Muscle layer of colon (tissue), 2 donors: ENCODE results near the gene PTGR3.

Source experiments
- H3K27ac ChIP-seq: one replicate; pipeline ENCODE4 v1.7.0; 2013; ENCODE audit warnings: low read depth, mild to moderate bottlenecking, low read length, moderate library complexity
- H3K27me3 ChIP-seq, 2 donors: one replicate each; pipeline ENCODE4 v1.7.0; 2013; ENCODE audit warnings: low read length in 2 of 2, mild to moderate bottlenecking in 2 of 2; ENCODE audit not compliant: insufficient read depth in 2 of 2, control insufficient read depth in 1 of 2
- H3K36me3 ChIP-seq: one replicate; pipeline ENCODE4 v1.7.0; 2013; ENCODE audit warnings: mild to moderate bottlenecking, low read length; ENCODE audit not compliant: insufficient read depth
- H3K4me1 ChIP-seq: one replicate; pipeline ENCODE4 v1.7.0; 2013; ENCODE audit warnings: mild to moderate bottlenecking, low read length; ENCODE audit not compliant: insufficient read depth
- H3K4me3 ChIP-seq, 2 donors: one replicate each; pipeline ENCODE4 v1.7.0; 2013; ENCODE audit warnings: low read length in 2 of 2, low read depth in 1 of 2, mild to moderate bottlenecking in 1 of 2, moderate library complexity in 1 of 2
- H3K9ac ChIP-seq: one replicate; pipeline ENCODE4 v1.7.0; 2013; ENCODE audit warnings: low read length
- H3K9me3 ChIP-seq: one replicate; pipeline ENCODE4 v1.7.0; 2013; ENCODE audit warnings: mild to moderate bottlenecking, low read length
- donor health status: abdominal sarcoma.
- donor health status: Adenocarcinoma of cecum.

The PTGR3 gene, protein sequence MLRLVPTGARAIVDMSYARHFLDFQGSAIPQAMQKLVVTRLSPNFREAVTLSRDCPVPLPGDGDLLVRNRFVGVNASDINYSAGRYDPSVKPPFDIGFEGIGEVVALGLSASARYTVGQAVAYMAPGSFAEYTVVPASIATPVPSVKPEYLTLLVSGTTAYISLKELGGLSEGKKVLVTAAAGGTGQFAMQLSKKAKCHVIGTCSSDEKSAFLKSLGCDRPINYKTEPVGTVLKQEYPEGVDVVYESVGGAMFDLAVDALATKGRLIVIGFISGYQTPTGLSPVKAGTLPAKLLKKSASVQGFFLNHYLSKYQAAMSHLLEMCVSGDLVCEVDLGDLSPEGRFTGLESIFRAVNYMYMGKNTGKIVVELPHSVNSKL

DNA sequence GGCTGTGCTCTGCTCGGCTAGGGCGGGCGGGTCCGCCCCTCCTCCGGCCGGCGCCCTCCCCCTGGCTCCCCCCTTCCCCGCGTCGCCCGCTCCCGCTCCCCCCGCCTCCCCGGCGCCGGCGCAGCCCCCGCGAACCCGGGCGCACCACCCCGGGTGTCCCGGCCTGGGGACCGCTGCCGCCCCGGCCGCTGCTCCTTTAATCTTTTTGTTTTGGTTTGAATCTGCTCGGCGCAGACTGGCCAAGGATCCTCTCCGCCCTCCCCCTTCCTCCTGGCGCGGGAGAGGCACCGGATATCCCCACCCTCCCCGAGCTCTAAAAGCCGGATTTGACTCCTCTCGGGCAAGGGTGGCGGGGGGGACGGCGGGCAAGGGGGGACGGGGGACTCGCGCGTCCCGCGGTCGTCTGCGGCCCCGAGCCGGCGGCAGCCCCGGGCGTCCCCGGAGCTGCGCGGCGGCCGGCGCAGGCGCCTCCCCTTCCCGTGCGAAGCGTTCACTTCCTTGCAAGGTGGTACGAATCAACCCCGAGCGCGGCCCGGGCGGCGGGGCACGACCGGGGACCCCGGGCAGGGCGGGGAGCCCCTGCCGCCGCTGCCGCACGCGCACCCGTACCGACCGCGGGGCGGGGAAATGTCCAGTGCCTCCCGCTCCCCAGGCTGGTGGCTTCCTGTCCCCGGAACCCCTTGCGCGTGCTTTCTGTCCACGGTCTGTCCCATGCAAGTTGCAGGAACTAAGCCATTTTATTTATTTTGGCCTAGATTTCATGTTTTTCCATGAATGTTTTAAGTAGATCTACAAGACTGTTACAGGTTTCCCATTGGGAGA is at the start of gene PTGR3:
PTGR3 (minus strand) TSS at position 11 of the 822 bp plus-strand sequence. CDS start 81 bp downstream, outside the sequence.
- peak within 1 kb of the TSS; percentile 88 for H3K9ac ChIP-seq
- H3K9me3 ChIP-seq, result no peaks in the 10 kb centered on the region
- no peaks in the 10 kb centered on the region for H3K36me3 ChIP-seq
- H3K27me3 ChIP-seq, result no peaks in the 10 kb centered on the region
- peaks cover 9% of the 10 kb centered on the region for H3K4me1 ChIP-seq
- peak within 1 kb of the TSS; percentile 83 to 99 for H3K4me3 ChIP-seq
- H3K27ac ChIP-seq, result peak within 1 kb of the TSS; percentile 99

DNA sequence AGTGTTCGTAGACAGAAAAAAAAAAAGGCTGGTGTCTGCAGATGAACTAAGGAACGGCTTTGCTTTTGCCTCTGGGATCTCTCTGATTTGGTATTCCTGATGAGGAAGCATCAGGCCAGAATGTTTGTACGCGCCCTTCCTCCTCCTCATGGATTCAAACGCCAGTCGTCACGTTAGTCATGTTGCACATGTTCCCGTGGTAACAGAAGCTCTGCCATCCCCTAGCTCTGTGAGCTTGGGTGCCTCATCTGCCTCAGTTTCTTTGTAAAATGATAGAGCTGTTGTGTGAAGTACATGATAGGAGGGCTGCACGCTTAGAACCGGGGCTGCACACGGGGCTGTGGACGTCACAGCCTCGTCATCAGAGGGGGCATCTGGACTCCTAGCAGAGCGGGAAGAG is 48.7 kb upstream of the PTGR3 start:
- Histone ChIP-seq H3K27me3 (no peaks in the 10 kb centered on the region), H3K9me3 (no peaks in the 10 kb centered on the region), H3K4me1 (peaks cover 53% of the 10 kb centered on the region), H3K9ac (no peak overlapping the region), H3K36me3 (no peaks in the 10 kb centered on the region), H3K27ac (no peak overlapping the region), H3K4me3 (no peak overlapping the region)

DNA sequence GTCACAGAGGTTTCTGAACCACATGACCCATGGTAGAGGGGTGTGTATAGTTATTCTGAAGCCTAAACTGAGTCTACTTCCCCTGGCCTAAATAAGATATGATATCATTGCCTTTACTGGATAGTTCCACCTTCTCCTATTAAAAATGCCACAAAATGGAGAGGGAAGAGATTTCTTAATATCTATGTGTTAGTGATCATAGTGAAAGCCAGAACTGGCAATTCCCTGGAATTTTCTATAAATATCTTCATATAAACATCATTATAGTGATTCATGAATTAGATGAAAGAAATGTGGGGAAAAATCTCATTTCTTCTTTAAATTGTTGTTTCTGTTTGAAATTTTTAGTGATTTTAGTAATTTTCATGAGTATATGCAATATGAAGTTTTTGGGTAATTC is 47.4 kb upstream of the PTGR3 start:
- Histone ChIP-seq H3K4me1 (peaks cover 58% of the 10 kb centered on the region), H3K9ac (no peak overlapping the region), H3K4me3 (no peak overlapping the region), H3K9me3 (no peaks in the 10 kb centered on the region), H3K36me3 (no peaks in the 10 kb centered on the region), H3K27me3 (no peaks in the 10 kb centered on the region), H3K27ac (no peak overlapping the region)

DNA sequence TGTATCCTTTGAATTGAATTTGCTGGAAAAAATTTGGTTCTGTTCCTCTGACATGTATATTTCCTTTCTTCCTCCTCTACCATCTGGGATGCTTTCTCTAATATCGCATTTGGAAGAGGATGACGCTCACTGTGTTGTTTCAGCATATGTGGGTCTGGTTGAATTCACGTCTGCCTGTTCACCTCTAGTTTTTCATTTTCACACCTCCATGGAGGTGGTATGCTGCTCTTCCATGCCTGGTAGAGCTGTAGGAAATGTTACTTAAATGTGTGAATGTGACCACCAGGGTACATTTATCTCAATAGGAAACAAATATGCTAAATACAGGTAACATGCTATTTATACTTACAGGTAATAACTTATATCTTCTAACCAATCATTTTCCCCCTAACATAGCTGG is 46.2 kb upstream of the PTGR3 start:
- H3K4me3 ChIP-seq, result no peak overlapping the region
- H3K9me3 ChIP-seq, result no peaks in the 10 kb centered on the region
- H3K27ac ChIP-seq, result no peak overlapping the region
- peaks cover 56% of the 10 kb centered on the region for H3K4me1 ChIP-seq
- H3K9ac ChIP-seq, result no peak overlapping the region
- H3K36me3 ChIP-seq, result no peaks in the 10 kb centered on the region
- H3K27me3 ChIP-seq, result no peaks in the 10 kb centered on the region

DNA sequence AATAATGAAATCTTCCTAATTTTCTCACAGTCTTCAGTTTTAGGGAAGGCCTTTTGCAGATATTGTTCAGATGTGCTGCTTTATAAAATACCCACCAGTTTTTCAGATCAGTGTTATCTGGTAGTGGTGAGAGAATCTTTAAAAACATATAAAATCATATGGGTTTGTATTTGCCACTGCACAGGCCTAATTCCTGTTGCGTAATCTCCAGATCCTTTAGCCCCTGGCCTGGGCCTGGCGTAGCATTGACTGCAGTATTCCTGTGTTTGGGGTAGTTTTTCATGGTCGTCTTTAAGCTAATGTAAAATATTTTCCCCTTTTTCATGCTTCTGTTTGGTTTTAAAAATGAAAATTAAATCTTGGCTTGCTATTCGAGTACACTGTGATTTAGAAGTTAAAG is 44.8 kb upstream of the PTGR3 start:
- H3K9ac ChIP-seq, result no peak overlapping the region
- H3K27me3 ChIP-seq, result no peaks in the 10 kb centered on the region
- no peaks in the 10 kb centered on the region for H3K36me3 ChIP-seq
- H3K9me3 ChIP-seq, result no peaks in the 10 kb centered on the region
- peaks cover 56% of the 10 kb centered on the region for H3K4me1 ChIP-seq
- H3K4me3 ChIP-seq, result no peak overlapping the region
- no peak overlapping the region for H3K27ac ChIP-seq

DNA sequence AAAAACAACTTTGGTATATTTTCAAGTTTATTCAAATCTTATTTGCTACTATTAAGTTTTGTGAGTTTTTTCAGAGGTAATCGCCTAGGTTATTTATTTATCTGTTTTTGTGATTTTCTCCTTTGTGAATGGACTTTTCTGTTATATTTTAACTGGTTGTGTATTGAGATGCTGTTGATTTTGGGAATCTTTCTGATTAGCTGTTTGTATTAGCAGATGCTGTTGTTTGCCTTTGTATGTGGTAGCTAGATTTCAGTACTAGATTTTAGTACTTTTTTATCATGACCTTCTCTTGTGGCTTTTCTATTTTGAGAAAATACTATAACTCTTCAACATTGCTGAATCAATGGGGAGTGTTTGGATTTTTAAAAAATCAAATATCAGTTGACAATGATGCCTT is 44.1 kb upstream of the PTGR3 start:
- Histone ChIP-seq H3K4me3 (no peak overlapping the region), H3K9ac (no peak overlapping the region), H3K9me3 (no peaks in the 10 kb centered on the region), H3K4me1 (peaks cover 59% of the 10 kb centered on the region), H3K27me3 (no peaks in the 10 kb centered on the region), H3K36me3 (no peaks in the 10 kb centered on the region), H3K27ac (peak overlapping the region; percentile 37)

DNA sequence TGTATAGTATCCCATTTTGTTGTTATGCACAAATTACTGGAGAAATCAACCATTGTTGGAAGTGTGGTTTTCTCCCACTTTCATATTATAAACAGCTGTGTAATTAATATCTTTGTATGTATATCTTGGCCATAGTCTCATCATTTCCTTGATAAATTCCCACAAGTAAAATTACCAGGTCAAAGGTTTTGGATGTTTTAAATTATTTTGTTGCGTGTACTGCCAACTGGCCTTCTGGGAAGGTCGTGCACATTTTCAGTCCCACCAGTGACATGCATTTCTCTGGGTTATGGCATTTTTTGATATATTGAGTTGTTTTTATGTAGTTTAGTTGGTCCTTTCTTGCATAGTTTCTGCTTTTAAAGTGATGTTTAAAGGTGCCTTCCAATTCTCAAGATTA is 43.2 kb upstream of the PTGR3 start:
- Histone ChIP-seq H3K9me3 (no peaks in the 10 kb centered on the region), H3K27ac (no peak overlapping the region), H3K4me1 (peaks cover 55% of the 10 kb centered on the region), H3K9ac (no peak overlapping the region), H3K27me3 (no peaks in the 10 kb centered on the region), H3K36me3 (no peaks in the 10 kb centered on the region), H3K4me3 (no peak overlapping the region)

DNA sequence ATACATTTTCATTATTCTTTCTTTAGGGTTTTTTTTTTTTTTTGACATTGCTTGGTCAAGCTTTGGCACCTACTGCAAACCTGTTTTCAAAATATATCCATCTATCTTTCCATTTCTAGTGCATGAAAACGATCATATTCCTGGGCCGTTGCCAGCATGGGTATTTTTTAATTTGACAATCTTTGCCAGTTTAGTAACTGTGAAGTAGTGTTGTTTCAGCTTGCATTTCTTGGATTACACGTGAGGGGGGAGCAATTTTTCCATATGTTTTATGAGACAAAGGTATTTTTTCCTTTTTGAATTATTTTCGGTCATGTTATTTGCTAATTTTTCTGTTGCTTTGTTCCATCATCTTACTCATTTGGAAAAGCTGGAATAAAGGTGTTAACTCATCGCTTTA is 42.5 kb upstream of the PTGR3 start:
- H3K27me3 ChIP-seq, result no peaks in the 10 kb centered on the region
- no peak overlapping the region for H3K9ac ChIP-seq
- no peaks in the 10 kb centered on the region for H3K9me3 ChIP-seq
- no peak overlapping the region for H3K4me3 ChIP-seq
- H3K36me3 ChIP-seq, result no peaks in the 10 kb centered on the region
- H3K27ac ChIP-seq, result no peak overlapping the region
- H3K4me1 ChIP-seq, result peaks cover 55% of the 10 kb centered on the region

DNA sequence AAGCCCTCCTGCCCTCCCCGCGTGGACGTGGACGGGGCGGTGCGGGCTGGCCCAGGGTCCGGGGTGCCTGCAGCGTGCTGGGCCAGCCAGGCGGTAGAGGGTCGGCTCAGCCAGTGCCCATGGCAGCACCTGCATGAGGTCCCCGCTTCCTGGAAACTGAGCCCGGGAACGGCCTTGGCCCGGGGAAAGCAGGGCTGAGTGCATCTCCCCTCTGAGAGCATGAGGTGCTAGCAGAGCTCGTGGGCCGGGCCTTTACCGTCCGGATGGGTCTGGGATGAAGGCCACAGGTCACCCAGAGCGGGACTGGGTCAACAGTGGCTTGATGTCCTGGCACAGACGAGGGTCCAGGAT is 41.5 kb upstream of the PTGR3 start:
- Histone ChIP-seq H3K9ac (no peak overlapping the region), H3K27me3 (no peaks in the 10 kb centered on the region), H3K4me1 (peaks cover 59% of the 10 kb centered on the region), H3K4me3 (no peak overlapping the region), H3K9me3 (no peaks in the 10 kb centered on the region), H3K36me3 (no peaks in the 10 kb centered on the region), H3K27ac (no peak overlapping the region)

DNA sequence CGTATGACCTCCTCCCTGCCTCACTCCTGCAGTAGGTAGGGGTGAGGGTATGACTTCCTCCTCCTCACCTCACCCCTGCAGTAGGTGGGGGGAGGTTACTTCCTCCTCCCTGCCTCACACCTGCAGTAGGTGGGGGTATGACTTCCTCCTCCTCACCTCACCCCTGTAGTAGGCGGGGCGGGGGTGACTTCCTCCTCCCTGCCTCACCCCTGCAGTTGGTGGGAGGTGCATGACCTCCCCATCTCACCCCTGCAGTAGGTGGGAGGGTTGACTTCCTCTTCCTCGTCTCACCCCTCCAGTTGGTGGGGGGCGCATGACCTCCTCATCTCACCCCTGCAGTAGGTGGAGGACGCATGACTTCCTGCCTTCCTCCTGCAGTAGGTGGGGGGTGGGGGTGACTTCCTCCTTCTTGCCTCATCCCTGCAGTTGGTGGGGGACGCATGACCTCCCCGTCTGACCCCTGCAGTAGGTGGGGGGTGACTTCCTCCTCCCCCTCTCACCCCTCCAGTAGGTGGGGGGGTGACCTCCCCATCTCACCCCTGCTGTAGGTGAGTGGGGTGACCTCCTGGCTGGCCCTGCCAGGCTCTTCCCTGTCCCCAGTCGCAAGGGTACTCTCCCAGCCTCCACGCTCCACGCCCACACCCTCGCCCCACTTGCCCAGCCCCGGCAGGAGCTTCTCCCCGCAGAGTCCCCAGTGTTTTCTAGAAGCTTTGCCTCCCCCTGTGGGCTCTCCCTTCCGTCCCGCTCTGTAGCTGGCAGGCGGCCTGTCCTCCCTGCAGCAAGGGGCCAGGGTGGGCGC is 40.9 kb upstream of the PTGR3 start:
- peaks cover 59% of the 10 kb centered on the region for H3K4me1 ChIP-seq
- H3K4me3 ChIP-seq, result no peak overlapping the region
- H3K9me3 ChIP-seq, result no peaks in the 10 kb centered on the region
- H3K27ac ChIP-seq, result no peak overlapping the region
- no peaks in the 10 kb centered on the region for H3K27me3 ChIP-seq
- no peak overlapping the region for H3K9ac ChIP-seq
- H3K36me3 ChIP-seq, result no peaks in the 10 kb centered on the region

DNA sequence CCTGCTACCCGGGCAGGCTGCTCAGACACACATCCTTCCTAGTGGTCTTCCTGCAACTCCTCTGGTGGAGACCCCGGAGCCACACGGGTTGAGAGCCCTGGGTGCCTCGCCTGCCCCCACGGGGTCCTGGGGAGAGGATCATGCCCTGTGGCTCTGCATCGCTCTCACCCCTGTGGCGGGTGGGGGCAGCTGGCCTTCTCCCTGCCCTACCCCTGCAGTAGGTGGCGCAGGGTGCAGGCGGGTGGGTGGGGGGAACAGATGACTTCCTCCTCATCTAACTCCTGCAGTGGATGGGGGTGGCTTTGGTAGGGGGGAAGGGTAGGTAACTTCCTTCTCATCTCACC is 40.2 kb upstream of the PTGR3 start:
- peaks cover 61% of the 10 kb centered on the region for H3K4me1 ChIP-seq

More for the DNA sequence above, 40.2 kb upstream of the PTGR3 start:
- Histone ChIP-seq H3K36me3 (no peaks in the 10 kb centered on the region), H3K9ac (no peak overlapping the region), H3K9me3 (no peaks in the 10 kb centered on the region), H3K27ac (no peak overlapping the region), H3K4me3 (no peak overlapping the region), H3K27me3 (no peaks in the 10 kb centered on the region)
